ENCODE measurements around the gene SMCO2.

The SMCO2 gene

DNA sequence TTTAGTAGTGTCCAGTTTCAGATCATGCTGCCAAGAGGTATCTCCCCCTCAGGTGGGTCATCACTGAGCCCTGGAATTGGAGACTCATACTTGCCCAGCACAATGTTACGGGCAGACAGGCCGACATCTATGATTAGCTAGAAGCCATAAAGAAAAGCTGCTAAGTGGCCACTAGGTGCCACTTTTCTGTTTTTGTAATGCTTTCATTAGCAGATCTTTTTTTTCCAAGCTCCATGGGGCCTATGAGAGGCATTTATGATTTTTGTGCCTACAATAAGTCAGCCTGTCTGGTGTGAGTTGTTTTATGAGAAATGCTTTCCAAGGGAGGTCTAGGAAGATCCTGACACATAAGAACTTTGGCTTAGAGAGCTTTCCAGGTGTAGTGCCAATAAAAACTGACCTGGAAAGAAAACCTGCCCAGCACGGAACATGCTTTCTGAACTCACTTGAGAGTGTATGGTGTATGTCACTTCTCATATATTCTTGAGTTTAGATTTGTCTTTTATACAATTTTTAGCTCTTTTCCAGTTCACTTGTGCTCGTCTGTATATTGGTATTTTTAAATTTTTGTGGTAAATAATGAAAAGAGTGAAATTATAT lies 21.8 kb upstream of the SMCO2 start:
- DNase-seq (ENCODE audit: extremely low spot score) = peak; percentile 20
- POLR2A ChIA-PET = no interaction called here
- CTCF ChIA-PET = interaction anchor here (0.9 to 2.2 kb wide), 10 partner anchors 9 to 278 kb away, joined by 3 to 11 read pairs (median 4); no protein-coding TSS in a partner anchor
- TF ChIP-seq, protein P1, sequence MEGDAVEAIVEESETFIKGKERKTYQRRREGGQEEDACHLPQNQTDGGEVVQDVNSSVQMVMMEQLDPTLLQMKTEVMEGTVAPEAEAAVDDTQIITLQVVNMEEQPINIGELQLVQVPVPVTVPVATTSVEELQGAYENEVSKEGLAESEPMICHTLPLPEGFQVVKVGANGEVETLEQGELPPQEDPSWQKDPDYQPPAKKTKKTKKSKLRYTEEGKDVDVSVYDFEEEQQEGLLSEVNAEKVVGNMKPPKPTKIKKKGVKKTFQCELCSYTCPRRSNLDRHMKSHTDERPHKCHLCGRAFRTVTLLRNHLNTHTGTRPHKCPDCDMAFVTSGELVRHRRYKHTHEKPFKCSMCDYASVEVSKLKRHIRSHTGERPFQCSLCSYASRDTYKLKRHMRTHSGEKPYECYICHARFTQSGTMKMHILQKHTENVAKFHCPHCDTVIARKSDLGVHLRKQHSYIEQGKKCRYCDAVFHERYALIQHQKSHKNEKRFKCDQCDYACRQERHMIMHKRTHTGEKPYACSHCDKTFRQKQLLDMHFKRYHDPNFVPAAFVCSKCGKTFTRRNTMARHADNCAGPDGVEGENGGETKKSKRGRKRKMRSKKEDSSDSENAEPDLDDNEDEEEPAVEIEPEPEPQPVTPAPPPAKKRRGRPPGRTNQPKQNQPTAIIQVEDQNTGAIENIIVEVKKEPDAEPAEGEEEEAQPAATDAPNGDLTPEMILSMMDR (IDR thresholded peaks at IDR 0.05; ENCODE audit: control extremely low read depth, extremely low read depth, low read depth, missing control alignments) = peak; percentile 20

DNA sequence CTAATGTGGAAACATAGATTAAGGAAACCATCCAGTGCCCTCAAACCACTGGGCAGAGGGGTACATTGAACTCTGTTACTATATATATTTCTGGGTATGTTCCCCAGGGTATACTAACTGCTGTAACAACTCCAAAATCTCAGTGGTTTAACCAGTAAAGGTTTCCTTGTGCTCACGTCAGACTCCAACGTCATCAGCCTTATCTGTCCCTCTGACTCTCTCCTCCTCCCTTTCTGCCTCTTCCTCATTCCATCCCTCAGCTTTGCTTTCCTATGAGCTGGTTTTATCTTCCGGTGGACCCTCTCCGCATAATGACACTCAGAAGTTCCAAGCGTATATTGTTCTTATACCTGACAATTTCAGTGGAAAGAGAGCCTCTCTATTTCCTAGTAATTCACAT lies 21.2 kb upstream of the SMCO2 start:
- POLR2A ChIA-PET = no interaction called here
- no peak for DNase-seq (ENCODE audit: extremely low spot score)
- TF ChIP-seq, protein P1 (IDR thresholded peaks at IDR 0.05; ENCODE audit: control extremely low read depth, extremely low read depth, low read depth, missing control alignments) = no peak
- CTCF ChIA-PET = interaction anchor here (1.0 to 2.2 kb wide), 9 partner anchors 9 to 264 kb away, joined by 3 to 11 read pairs (median 4); no protein-coding TSS in a partner anchor

DNA sequence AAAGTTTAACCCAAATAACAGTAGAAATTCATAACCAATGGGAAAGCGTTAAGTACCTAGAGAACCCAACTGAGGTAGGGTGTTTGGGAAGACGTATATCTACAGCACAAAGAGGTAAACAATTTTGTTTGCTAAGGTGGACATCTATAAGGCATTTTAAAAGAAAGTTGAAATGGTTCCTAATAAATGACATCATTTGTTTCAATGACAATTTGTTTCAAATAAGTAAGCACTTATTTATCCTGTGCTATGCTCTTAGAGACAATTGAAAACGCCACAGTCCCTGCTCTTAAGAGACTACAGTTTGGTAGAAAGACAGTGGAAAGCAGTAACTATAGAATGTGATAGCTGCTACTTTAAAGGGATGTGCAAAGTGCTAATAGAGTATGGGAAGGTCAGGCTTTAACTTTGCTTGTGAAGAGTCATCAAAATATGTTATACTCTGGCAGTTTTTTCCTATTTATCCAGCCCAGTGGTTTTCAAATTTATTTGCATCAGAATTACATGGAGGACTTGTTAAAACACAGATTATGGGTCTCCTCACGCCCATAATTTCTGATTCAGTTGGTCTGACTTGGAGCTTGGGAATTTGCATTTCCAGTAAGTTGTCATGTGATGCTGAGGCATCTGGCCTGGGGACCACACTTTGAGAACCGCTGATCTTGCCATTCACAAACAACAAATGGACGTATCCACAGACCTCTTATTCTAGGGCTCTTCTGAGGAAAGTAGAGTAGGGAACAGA lies 19.6 kb upstream of the SMCO2 start:
- no peak for DNase-seq (ENCODE audit: extremely low spot score)
- ChIA-PET POLR2A (no interaction called here), CTCF (interaction anchor here (1.3 to 2.2 kb wide), 2 partner anchors 42 to 226 kb away, joined by 3 to 4 read pairs; no protein-coding TSS in a partner anchor)
- TF ChIP-seq, protein P1 (IDR thresholded peaks at IDR 0.05; ENCODE audit: control extremely low read depth, extremely low read depth, low read depth, missing control alignments) = no peak

DNA sequence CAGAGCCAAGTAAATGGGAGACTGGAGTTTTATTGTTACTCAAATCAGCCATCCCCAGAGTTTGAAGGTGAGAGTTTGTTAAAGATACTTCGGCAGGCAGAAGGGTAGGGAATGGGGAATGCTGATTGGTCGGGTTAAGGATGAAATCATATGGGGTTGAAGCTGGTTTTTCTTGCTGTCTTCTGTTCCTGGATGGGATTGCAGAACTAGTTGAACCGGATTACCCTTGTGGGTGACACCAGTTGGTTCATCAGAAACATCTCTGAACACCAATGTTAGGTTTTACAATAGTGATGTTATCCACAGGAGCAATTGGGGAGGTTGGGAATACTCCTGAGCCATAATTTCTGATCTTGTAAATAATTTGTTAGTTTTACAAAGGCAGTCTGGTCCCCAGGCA lies 18.7 kb upstream of the SMCO2 start:
- ChIA-PET CTCF (no interaction called here), POLR2A (no interaction called here)
- TF ChIP-seq, protein P1 (IDR thresholded peaks at IDR 0.05; ENCODE audit: control extremely low read depth, extremely low read depth, low read depth, missing control alignments) = no peak
- DNase-seq (ENCODE audit: extremely low spot score) = no peak

DNA sequence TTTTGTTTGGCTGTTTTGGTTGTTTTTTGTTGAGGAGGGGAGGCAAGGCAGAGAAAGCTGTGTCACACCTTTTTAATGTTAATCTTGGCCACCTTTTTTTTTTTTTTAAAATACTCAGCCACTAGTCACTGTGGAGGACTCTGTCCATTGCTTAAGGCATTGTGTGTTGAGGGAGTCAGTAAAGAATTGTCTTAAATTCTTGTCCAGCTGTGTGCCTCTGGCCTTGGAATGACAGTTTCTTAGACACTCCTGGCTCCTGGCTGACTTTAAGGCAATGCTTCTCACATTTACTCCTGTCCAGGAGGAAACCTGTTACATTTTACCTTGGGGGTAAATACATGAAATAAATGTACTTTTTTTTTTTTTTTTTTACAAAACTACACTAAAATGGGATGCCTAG lies 18.1 kb upstream of the SMCO2 start:
- ChIA-PET POLR2A (no interaction called here), CTCF (no interaction called here)
- TF ChIP-seq, protein P1 (IDR thresholded peaks at IDR 0.05; ENCODE audit: control extremely low read depth, extremely low read depth, low read depth, missing control alignments) = no peak
- no peak for DNase-seq (ENCODE audit: extremely low spot score)

DNA sequence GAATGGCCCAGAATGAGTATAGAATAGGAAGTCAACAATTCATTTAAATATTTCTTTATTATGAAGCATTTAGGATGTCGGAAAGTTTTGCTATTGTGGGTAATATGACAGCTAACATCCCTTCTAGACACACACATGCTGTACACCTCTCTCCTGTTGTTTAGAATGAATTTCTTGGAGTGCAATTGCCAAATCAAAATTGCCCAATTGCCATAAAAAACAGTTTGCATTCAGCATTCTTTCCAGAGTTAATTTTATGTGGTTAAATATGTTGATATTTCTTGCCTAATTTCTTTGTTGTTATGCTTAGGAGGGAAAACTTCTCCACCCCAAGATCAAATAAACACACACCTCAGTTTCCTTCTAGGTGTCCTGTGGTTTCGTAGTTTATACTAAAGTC lies 16.9 kb upstream of the SMCO2 start:
- TF ChIP-seq, protein P1 (IDR thresholded peaks at IDR 0.05; ENCODE audit: control extremely low read depth, extremely low read depth, low read depth, missing control alignments) = no peak
- ChIA-PET CTCF (no interaction called here), POLR2A (no interaction called here)
- DNase-seq (ENCODE audit: extremely low spot score) = no peak

All from GM10248 (cell line).